Endodermal cell (in vitro differentiated cells): ENCODE data around the gene OAS2. TPM values are rescaled to one million over a fixed set of nuclear protein-coding genes. Genes with fewer than 3 reads are reported as not detected.

ENCODE experiments used
- DNase-seq: peaks from one replicate; pipeline ENCODE4 v3.0.0-alpha.2; 2017
- H3K27ac ChIP-seq: 2 replicates; pipeline ENCODE4 v1.5.1; 2013; ENCODE audit warnings: mild to moderate bottlenecking, low read depth, low read length, moderate library complexity
- H3K27me3 ChIP-seq: 2 replicates; pipeline ENCODE4 v1.6.1; 2013; ENCODE audit warnings: mild to moderate bottlenecking, low read length, moderate library complexity; ENCODE audit not compliant: insufficient read depth, control insufficient read depth, poor library complexity, severe bottlenecking
- H3K36me3 ChIP-seq: 2 replicates; pipeline ENCODE4 v1.7.0; 2013; ENCODE audit warnings: mild to moderate bottlenecking, low read length, moderate library complexity; ENCODE audit not compliant: control insufficient read depth, insufficient read depth
- H3K4me1 ChIP-seq: one replicate; pipeline ENCODE4 v1.7.0; 2013; ENCODE audit warnings: low read length; ENCODE audit not compliant: control insufficient read depth, insufficient read depth
- H3K4me3 ChIP-seq: 2 replicates; pipeline ENCODE4 v1.5.1; 2013; ENCODE audit warnings: mild to moderate bottlenecking, low read length, moderate library complexity
- H3K9ac ChIP-seq: 2 replicates; pipeline ENCODE4 v1.6.1; 2013; ENCODE audit warnings: mild to moderate bottlenecking, low read length, moderate library complexity; ENCODE audit not compliant: poor library complexity, severe bottlenecking; ENCODE audit errors: extremely low read depth
- H3K9me3 ChIP-seq: 2 replicates; pipeline ENCODE4 v1.6.1; 2013; ENCODE audit warnings: mild to moderate bottlenecking, low read length, moderate library complexity; ENCODE audit not compliant: control insufficient read depth
- H3K27ac Mint-ChIP-seq: 2 replicates; pipeline ENCODE4 v1.8.0; 2020; ENCODE audit warnings: mixed read lengths
- H3K27me3 Mint-ChIP-seq: 2 replicates; pipeline ENCODE4 v1.8.0; 2021; ENCODE audit warnings: mild to moderate bottlenecking, mixed read lengths; ENCODE audit not compliant: insufficient read depth
- H3K36me3 Mint-ChIP-seq: 2 replicates; pipeline ENCODE4 v1.8.0; 2020; ENCODE audit warnings: low read depth, mixed read lengths
- H3K4me1 Mint-ChIP-seq: 2 replicates; pipeline ENCODE4 v1.8.0; 2020; ENCODE audit warnings: mixed read lengths
- H3K4me3 Mint-ChIP-seq: 2 replicates; pipeline ENCODE4 v1.8.0; 2020; ENCODE audit warnings: mild to moderate bottlenecking, moderate library complexity, mixed read lengths
- H3K9me3 Mint-ChIP-seq: 2 replicates; pipeline ENCODE4 v1.8.0; 2020; ENCODE audit warnings: mild to moderate bottlenecking, mixed read lengths
- WGBS, 2 experiments: methylation state at CpG; one replicate each; pipeline versions ENCODE4 v1.1.5 to v1.1.7; 2013; ENCODE audit warnings: missing lambda C conversion rate in 2 of 2, mixed read lengths in 1 of 2; ENCODE audit not compliant: insufficient coverage in 1 of 2, insufficient read length in 1 of 2; 5-methylcytosine and 5-hydroxymethylcytosine counted together
- total RNA-seq, 2 donors: library from RNA; stranded (reverse); fragmentation: NEBNext Ultra II Directional in 1 of 2; extraction: Animal tissue kit (Norgen Biotek cat#: 25700) in 1 of 2; gene quantifications; 2 replicates in 1 of 2; 3 replicates in 1 of 2; pipeline ENCODE4 v1.2.1, GENCODE V29; 2021
- TF ChIP-seq, protein P1 (sequence below): fragments of 200-600 bp; sonication (generic); conservative IDR thresholded peaks from 2 replicates; pipeline ENCODE4 v1.5.0; 2021; ENCODE audit warnings: antibody characterized with exemption, mild to moderate bottlenecking

OAS2 gene
- total RNA-seq, 2 donors from 2014 or later: not detected

- H3K9me3 Mint-ChIP-seq: peaks cover 21% of the 10 kb centered on the region
- DNase-seq: peak; percentile 34
- H3K27me3 Mint-ChIP-seq: peaks cover 5% of the 10 kb centered on the region
- no peaks in the 10 kb centered on the region for H3K36me3 Mint-ChIP-seq
- peaks cover 9% of the 10 kb centered on the region for H3K9me3 ChIP-seq
- no peaks in the 10 kb centered on the region for H3K4me1 ChIP-seq
- H3K4me3 Mint-ChIP-seq: no peak overlapping the region
- no peak overlapping the region for H3K27ac Mint-ChIP-seq
- H3K27ac ChIP-seq: no peak overlapping the region
- H3K9ac ChIP-seq: no peak overlapping the region
- no peaks in the 10 kb centered on the region for H3K4me1 Mint-ChIP-seq
- peaks cover 4% of the 10 kb centered on the region for H3K27me3 ChIP-seq
- 92% methylated on average over 5 to 6 of the region's 6 CpGs for WGBS, 2 experiments
- no peak overlapping the region for H3K4me3 ChIP-seq
- TF ChIP-seq, protein P1, sequence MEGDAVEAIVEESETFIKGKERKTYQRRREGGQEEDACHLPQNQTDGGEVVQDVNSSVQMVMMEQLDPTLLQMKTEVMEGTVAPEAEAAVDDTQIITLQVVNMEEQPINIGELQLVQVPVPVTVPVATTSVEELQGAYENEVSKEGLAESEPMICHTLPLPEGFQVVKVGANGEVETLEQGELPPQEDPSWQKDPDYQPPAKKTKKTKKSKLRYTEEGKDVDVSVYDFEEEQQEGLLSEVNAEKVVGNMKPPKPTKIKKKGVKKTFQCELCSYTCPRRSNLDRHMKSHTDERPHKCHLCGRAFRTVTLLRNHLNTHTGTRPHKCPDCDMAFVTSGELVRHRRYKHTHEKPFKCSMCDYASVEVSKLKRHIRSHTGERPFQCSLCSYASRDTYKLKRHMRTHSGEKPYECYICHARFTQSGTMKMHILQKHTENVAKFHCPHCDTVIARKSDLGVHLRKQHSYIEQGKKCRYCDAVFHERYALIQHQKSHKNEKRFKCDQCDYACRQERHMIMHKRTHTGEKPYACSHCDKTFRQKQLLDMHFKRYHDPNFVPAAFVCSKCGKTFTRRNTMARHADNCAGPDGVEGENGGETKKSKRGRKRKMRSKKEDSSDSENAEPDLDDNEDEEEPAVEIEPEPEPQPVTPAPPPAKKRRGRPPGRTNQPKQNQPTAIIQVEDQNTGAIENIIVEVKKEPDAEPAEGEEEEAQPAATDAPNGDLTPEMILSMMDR: no peak
- H3K36me3 ChIP-seq: no peaks in the 10 kb centered on the region
Observed at GRCh38 chr12:112964067-112964670, 14.2 kb upstream of the OAS2 start.

GRCh38 chr12:112964915-112965314 is 13.4 kb upstream of the OAS2 start:
- Histone ChIP-seq H3K27ac (no peak overlapping the region), H3K27me3 (peaks cover 4% of the 10 kb centered on the region), H3K4me3 (no peak overlapping the region), H3K4me1 (no peaks in the 10 kb centered on the region), H3K9me3 (peaks cover 2% of the 10 kb centered on the region), H3K9ac (no peak overlapping the region), H3K36me3 (no peaks in the 10 kb centered on the region)
- H3K27ac Mint-ChIP-seq: no peak overlapping the region
- peaks cover 5% of the 10 kb centered on the region for H3K27me3 Mint-ChIP-seq
- 82 to 94% methylated on average over 4 of the region's 4 CpGs for WGBS, 2 experiments
- H3K9me3 Mint-ChIP-seq: peaks cover 13% of the 10 kb centered on the region
- H3K36me3 Mint-ChIP-seq: no peaks in the 10 kb centered on the region
- TF ChIP-seq, protein P1: no peak
- H3K4me3 Mint-ChIP-seq: no peak overlapping the region
- no peaks in the 10 kb centered on the region for H3K4me1 Mint-ChIP-seq
- peak; percentile 15 for DNase-seq

- no peaks in the 10 kb centered on the region for H3K36me3 ChIP-seq
Observed at GRCh38 chr12:112965643-112966042, 12.7 kb upstream of the OAS2 start.

More at GRCh38 chr12:112965643-112966042, 12.7 kb upstream of the OAS2 start:
- no peaks in the 10 kb centered on the region for H3K4me1 Mint-ChIP-seq
- Histone ChIP-seq H3K27me3 (peaks cover 4% of the 10 kb centered on the region), H3K9ac (no peak overlapping the region), H3K27ac (no peak overlapping the region), H3K4me1 (no peaks in the 10 kb centered on the region), H3K9me3 (no peaks in the 10 kb centered on the region), H3K4me3 (no peak overlapping the region)
- TF ChIP-seq, protein P1: no peak
- no peak overlapping the region for H3K4me3 Mint-ChIP-seq
- peaks cover 9% of the 10 kb centered on the region for H3K9me3 Mint-ChIP-seq
- DNase-seq: peak; percentile 31
- H3K27me3 Mint-ChIP-seq: peaks cover 5% of the 10 kb centered on the region
- H3K27ac Mint-ChIP-seq: no peak overlapping the region
- no peaks in the 10 kb centered on the region for H3K36me3 Mint-ChIP-seq
- 90 to 91% methylated on average over 14 to 15 of the region's 15 CpGs for WGBS, 2 experiments
